HL-60/S4 treated with retinoic acid at 250 ng/mL for 4 days and 3 days (cell line): ENCODE data around the gene UPF2.
"Not testable (repeated sequence)": the region's sequence is repeated elsewhere in the genome, so short reads cannot be mapped to it uniquely, and the experiment has no call there.

Experiments
- in situ Hi-C: fragments of 300-500 bp; cut with MboI; formaldehyde crosslinking; loops from 2 replicates; pipeline ENCODE4 v1.7.0; 2022; ENCODE audit warnings: low sequenced_read_pairs

UPF2 gene, protein sequence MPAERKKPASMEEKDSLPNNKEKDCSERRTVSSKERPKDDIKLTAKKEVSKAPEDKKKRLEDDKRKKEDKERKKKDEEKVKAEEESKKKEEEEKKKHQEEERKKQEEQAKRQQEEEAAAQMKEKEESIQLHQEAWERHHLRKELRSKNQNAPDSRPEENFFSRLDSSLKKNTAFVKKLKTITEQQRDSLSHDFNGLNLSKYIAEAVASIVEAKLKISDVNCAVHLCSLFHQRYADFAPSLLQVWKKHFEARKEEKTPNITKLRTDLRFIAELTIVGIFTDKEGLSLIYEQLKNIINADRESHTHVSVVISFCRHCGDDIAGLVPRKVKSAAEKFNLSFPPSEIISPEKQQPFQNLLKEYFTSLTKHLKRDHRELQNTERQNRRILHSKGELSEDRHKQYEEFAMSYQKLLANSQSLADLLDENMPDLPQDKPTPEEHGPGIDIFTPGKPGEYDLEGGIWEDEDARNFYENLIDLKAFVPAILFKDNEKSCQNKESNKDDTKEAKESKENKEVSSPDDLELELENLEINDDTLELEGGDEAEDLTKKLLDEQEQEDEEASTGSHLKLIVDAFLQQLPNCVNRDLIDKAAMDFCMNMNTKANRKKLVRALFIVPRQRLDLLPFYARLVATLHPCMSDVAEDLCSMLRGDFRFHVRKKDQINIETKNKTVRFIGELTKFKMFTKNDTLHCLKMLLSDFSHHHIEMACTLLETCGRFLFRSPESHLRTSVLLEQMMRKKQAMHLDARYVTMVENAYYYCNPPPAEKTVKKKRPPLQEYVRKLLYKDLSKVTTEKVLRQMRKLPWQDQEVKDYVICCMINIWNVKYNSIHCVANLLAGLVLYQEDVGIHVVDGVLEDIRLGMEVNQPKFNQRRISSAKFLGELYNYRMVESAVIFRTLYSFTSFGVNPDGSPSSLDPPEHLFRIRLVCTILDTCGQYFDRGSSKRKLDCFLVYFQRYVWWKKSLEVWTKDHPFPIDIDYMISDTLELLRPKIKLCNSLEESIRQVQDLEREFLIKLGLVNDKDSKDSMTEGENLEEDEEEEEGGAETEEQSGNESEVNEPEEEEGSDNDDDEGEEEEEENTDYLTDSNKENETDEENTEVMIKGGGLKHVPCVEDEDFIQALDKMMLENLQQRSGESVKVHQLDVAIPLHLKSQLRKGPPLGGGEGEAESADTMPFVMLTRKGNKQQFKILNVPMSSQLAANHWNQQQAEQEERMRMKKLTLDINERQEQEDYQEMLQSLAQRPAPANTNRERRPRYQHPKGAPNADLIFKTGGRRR

GRCh38 chr10:12042797-12043651, at the start of gene UPF2:
UPF2 (minus strand) TSS chr10:12042809; CDS start chr10:12035423, 7,386 bp downstream.
- in situ Hi-C loops = no loop called here

GRCh38 chr10:12091421-12091820, 48.8 kb upstream of the UPF2 start:
- in situ Hi-C loops = no loop called here

DNA sequence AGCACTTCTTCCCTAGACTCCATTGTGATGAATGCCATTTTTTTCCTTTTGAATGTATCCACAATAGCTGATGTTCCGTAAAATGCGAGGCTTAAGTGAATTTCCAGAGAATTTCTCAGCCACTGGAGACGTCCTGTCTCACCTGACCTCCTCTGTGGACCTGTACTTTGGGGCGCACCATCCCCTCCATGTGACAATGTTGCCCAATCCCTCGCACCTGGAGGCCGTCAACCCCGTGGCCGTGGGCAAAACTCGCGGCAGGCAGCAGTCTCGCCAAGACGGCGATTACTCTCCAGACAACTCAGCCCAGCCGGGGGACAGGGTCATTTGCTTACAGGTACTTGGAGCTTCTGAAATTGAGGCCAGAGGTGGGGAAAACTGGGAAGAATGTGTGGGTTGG, 46.3 kb upstream of the UPF2 start:
- in situ Hi-C loops = no loop called here

DNA sequence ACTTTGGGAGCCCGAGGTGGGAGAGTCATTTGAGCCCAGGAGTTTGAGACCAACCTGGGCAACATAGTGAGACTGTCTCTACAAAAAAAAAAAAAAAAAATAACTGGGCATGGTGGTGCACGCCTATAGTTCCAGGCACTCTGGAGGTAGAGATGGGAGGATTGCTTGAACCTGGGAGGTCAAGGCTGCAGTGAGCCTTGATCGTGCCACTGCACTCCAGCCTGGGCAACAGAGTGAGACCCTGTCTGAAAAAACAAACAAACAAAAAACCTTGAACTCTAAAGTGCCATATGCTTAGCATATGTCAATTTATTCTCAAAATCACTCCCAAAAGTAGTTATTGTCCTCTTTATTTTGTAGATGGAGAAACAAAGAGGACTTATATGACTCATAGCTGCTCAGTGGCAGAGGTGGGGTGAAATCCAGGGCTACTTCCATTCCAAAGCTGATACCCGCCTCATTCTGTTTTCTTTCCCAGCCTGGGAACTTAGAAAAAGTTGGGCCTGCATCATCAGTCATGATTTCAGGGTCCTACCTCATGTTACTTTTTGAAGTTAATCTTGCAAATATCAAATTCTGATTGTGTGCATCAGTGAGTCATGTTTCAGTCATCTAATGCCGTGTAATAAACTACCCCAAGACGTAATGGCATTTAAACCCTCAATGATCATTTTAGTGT, 39.4 kb upstream of the UPF2 start:
- in situ Hi-C loops = no loop called here

DNA sequence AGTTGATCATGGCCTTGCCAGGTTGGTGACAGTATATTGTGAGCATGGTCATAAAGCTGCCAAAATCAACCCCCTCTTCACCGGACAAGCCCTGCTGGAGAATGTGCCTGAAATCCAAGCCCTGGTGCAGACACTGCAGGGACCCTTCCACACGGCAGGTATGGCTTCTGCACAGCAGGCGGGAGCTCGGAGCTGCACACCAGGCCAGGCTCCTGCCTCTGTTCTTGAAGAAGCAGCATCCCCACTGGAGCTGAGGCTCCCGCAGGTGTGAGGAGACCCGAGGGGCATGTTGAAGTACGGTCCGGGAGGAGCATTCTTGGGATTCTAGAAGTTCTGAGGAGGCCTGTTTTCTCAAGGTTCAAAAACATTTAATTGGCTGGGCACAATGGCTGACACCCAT, 38.9 kb upstream of the UPF2 start:
- in situ Hi-C loops = no loop called here

- in situ Hi-C loops = no loop called here
Measured at GRCh38 chr10:12077580-12078180, 35.1 kb upstream of the UPF2 start.

- in situ Hi-C loops = no loop called here
Measured at GRCh38 chr10:12073526-12073925, 30.9 kb upstream of the UPF2 start.

- in situ Hi-C loops = not testable (repeated sequence)
Measured at GRCh38 chr10:12071441-12071840, 28.8 kb upstream of the UPF2 start.

DNA sequence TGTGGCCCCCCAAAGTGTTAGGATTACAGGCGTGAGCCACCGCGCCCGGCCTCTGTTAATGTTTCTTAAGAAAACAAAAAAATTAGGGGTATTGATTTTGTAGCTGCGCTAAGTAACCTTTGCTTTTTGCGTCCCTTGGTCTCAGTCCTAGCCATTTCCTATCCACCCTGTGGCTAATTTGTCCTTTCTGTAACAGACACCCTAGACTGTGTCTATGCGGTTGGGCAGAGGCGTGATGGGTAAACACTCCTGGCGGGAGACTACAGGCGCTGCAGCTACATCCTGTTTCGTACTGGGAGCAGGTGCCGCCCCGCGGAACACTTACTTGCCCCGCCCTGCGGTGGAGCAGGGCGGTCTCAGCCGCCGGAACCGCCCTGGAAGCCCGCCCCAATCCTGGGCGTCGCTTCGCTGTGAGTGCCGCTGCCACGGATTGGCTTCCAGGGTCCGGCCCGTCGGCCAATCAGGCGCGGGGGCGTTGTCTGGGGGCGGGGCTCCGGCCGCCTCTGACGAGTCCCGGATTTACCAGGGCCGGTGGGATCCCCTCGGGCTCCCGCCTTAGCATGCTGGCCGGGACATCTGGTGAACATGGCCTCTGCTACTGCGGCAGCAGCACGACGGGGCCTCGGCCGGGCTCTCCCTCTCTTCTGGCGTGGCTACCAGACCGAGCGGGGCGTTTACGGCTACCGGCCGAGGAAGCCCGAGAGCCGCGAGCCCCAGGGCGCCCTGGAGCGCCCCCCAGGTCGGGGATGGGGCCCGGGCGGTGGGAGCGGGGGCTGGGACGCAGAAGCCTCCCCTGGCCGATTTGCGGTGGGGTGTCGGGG, 26.1 kb upstream of the UPF2 start, which contains the start of gene DHTKD1:
Gene DHTKD1 (plus strand): TSS at position 506 of the 821 bp plus-strand sequence. CDS start 80 bp downstream, at position 586.
- in situ Hi-C loops = no loop called here

GRCh38 chr10:12067336-12067735, 24.7 kb upstream of the UPF2 start:
- in situ Hi-C loops = no loop called here

DNA sequence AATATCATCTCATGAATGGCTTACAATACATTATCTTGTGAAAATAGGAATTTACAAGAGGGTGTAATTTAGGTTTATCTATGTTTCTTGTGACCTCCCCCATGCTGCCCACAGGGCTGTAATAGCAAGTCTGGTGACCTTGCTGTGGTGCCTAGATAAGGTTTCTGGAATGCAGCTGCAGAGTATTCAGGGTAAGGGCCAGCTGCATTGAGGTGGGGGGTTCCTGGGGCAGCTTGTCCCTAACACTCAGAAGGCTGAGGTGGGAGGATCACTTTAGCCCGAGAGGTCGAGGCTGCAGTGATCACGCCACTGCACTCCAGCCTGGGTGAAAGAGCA, 20.8 kb upstream of the UPF2 start:
- in situ Hi-C loops = no loop called here

DNA sequence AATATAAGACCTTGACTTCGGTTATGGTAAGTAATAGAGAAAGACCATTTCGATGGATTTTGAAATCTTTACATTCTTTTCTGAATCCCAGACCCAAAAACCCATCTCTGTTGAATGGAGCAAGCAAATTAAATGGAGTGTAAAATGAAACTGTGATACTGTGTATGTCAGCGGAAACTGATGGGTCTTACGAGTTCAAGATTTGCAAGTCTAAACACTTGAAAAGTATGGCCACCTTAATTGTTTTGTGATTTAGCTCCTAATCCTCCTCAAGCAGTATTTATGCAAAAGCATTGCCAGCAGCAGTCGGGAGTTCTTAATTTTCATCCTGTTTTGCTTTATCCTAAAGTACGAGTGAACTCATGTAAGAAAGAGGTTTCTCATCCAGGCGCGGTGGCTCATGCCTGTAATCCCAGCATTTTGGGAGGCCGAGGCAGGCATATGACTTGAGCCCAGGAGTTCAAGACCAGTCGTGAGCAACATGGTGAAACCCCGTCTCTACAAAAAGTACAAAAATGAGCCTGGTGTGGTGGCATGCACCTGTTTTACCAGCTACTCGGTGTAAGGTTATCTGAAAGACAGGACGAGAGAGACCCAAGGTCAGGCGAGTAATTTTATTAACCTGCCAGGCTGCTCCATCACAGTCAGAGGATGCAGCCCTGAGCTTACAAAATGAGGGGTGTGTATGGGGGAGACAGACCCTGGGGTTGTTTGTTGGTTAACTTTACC, 20.3 kb upstream of the UPF2 start:
- in situ Hi-C loops = no loop called here

GRCh38 chr10:12061124-12061523, 18.5 kb upstream of the UPF2 start:
- in situ Hi-C loops = no loop called here

- in situ Hi-C loops = no loop called here
Measured at GRCh38 chr10:12056748-12057147, 14.1 kb upstream of the UPF2 start.

DNA sequence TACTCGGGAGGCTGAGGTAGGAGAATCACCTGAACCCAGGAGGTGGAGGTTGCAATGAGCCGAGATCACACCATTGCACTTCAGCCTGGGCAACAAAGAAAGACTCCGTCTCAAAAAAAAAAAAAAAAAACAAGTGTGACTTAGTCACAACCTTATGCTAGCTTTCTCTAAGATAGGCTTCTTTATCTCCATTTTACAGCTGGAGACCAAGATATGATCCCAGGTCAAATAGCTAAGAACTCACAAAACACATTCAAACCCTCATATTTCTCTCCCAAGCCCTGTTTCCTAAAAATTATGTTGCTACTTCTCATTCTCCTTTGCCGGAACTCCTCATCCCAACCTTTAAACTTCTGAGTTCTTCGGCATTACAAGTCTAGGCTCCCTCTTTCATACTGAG, 13.1 kb upstream of the UPF2 start:
- in situ Hi-C loops = no loop called here

GRCh38 chr10:12051241-12051640, 8.6 kb upstream of the UPF2 start:
- in situ Hi-C loops = no loop called here

- in situ Hi-C loops = no loop called here
Measured at GRCh38 chr10:12050528-12050927, 7.9 kb upstream of the UPF2 start.

GRCh38 chr10:12048547-12048946, 5.9 kb upstream of the UPF2 start:
- in situ Hi-C loops = no loop called here
